HuH-7 (cell line): Measurements from ENCODE around the gene MYO16.

ENCODE experiments used
- DNase-seq: peaks from one replicate; pipeline ENCODE4 v3.0.0; 2011; ENCODE audit warnings: low spot score

MYO16 gene

GRCh38 chr13:108797354-108797753, 167.9 kb downstream of the MYO16 start:
- no peak for DNase-seq

GRCh38 chr13:108807841-108808240, 178.4 kb downstream of the MYO16 start:
- no peak for DNase-seq

GRCh38 chr13:108812165-108812564, 182.8 kb downstream of the MYO16 start:
- no peak for DNase-seq

- DNase-seq: no peak
Measured at GRCh38 chr13:108812661-108813060, 183.2 kb downstream of the MYO16 start.

GRCh38 chr13:108813587-108814170, 184.3 kb downstream of the MYO16 start:
- DNase-seq: no peak

GRCh38 chr13:108816375-108816774, 187.0 kb downstream of the MYO16 start:
- no peak for DNase-seq

- DNase-seq: no peak
Measured at GRCh38 chr13:108827646-108828045, 198.2 kb downstream of the MYO16 start.

- DNase-seq: no peak
Measured at GRCh38 chr13:108828086-108828815, 198.8 kb downstream of the MYO16 start.

GRCh38 chr13:108830916-108831315, 201.5 kb downstream of the MYO16 start:
- DNase-seq: no peak

- no peak for DNase-seq
Measured at GRCh38 chr13:108833531-108833930, 204.1 kb downstream of the MYO16 start.

- no peak for DNase-seq
Measured at GRCh38 chr13:108834193-108834592, 204.8 kb downstream of the MYO16 start.

- DNase-seq: no peak
Measured at GRCh38 chr13:108835083-108835482, 205.7 kb downstream of the MYO16 start.

GRCh38 chr13:108850691-108851090, 221.3 kb downstream of the MYO16 start:
- DNase-seq: no peak

- no peak for DNase-seq
Measured at GRCh38 chr13:108851660-108852059, 222.2 kb downstream of the MYO16 start.

- no peak for DNase-seq
Measured at GRCh38 chr13:108853031-108853430, 223.6 kb downstream of the MYO16 start.

- DNase-seq: no peak
Measured at GRCh38 chr13:108855737-108856387, 226.5 kb downstream of the MYO16 start.

- DNase-seq: no peak
Measured at GRCh38 chr13:108858676-108859075, 229.3 kb downstream of the MYO16 start.

GRCh38 chr13:108859197-108860012, 230.0 kb downstream of the MYO16 start:
- no peak for DNase-seq

GRCh38 chr13:108860418-108860817, 231.0 kb downstream of the MYO16 start:
- DNase-seq: no peak

- DNase-seq: no peak
Measured at GRCh38 chr13:108877300-108877699, 247.9 kb downstream of the MYO16 start.

GRCh38 chr13:108878732-108879131, 249.3 kb downstream of the MYO16 start:
- no peak for DNase-seq

GRCh38 chr13:108889324-108889984, 260.0 kb downstream of the MYO16 start:
- DNase-seq: no peak
